NCI-H146 (cell line): ENCODE results near the gene SHFL.
A peak's percentile ranks its signal among the peaks of the same experiment; 100 is the strongest.

Source experiments
- DNase-seq: peaks from one replicate; lab custom pipeline; 2025; lab: John Stamatoyannopoulos, UW

The SHFL gene

GRCh38 chr19:10109528-10109927 is 23.4 kb downstream of the SHFL start:
- no peak for DNase-seq

GRCh38 chr19:10110076-10110971 is 24.2 kb downstream of the SHFL start:
- no peak for DNase-seq

DNA sequence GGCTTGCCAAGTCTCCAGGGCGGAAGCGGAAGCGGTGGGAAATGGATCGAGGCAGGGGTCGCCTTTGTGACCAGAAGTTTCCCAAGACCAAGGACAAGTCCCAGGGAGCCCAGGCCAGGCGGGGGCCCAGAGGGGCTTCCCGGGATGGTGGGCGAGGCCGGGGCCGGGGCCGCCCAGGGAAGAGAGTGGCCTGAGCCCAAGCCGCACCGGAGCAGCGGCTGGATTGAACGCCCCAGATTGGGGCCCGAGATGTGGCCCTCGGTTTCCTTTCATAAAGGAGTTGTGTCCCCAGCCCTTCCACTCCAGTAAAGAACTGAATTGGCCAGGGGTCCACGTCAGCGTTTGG is 24.8 kb downstream of the SHFL start:
- DNase-seq = no peak

DNA sequence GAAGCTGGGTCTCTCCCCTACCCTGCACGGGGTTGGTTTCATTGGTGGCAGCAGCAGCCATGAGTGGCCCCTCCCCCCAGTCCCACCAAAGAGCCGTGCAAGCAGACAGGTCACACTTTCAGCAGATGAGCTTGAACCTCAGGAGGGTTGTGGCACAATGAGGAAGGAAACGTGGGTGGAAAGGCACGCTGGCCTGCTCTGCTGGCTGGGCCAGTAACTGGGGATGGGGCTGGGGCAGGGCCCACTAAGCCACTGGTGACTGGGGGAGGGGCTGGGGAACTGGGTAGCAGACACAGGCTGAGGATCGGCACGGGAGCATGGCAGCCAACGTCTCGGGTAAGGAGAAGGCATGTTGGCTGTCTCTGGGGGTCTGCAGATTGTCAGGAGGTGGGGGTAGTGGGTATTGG is 25.3 kb downstream of the SHFL start, which contains the start of gene P2RY11:
Gene P2RY11, plus strand, starts transcription at position 289 of the 407 bp plus-strand sequence. Its CDS starts 29 bp downstream, at position 318.
- DNase-seq = no peak

DNA sequence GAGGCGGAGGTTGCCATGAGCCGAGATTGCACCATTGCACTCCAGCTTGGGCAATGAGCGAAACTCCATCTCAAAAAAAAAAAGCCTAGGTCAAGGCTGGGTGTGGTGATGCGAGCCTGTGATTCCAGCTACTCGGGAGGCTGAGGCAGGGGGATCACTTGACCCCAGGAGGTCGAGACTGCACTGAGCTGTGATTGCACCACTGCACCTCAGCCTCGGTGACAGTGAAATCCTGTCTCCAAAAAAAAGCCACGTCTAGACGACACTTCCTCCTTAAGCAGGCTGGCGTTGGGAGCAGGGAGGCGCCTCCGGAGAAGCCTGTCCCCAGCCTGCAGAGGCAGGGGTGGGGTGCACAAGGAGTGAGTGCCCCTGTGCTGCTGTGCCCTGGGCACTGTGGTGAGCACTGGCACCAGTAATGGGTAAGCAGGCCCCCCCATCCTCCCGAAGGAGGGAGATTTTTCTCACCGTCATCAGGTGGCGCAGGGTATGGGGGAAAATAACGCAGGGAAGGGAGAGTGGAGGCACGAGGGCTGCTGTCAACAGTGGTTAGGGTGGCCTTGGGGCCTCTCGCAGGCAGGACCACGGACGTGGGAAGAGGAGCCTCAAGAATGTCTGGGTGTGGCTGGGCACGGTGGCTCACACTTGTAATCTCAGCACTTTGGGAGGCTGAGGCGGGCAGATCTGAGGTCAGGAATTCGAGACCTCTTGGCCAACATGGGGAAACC is 26.1 kb downstream of the SHFL start:
- no peak for DNase-seq

DNA sequence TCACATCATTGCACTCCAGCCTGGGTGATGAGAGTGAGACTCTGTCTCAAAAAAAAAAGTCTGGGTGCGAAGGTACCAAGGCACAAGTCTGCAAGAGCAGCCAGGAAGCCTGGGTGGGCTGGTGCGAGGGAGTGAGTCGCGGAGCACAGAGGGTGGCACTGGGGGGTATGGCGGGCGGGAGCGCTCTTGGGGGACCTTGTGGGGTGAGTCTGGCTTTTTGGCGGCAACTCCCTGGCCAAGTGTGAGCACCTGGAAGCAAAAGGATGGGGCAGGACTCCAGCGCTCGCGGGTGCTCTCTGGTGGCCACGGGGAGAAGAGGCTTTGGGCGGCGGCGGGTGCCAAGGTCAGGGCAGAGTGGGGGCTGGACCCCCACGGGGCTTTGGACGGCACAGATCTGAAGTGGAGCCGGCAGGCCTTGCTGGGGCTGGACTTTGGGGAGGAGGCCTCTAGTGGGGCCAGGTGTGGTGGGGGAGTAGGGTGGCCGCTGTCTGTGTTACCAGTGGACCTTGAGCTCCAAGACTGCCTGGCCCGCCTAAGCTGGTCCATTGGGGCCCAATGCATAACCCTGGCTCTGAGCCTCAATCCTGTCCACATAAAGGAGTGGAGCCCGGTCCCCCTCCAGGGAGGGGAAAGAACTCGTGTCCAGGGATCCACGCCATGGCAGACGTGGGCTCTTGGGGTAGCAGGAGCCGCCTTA is 26.9 kb downstream of the SHFL start:
- DNase-seq = peak; percentile 32

DNA sequence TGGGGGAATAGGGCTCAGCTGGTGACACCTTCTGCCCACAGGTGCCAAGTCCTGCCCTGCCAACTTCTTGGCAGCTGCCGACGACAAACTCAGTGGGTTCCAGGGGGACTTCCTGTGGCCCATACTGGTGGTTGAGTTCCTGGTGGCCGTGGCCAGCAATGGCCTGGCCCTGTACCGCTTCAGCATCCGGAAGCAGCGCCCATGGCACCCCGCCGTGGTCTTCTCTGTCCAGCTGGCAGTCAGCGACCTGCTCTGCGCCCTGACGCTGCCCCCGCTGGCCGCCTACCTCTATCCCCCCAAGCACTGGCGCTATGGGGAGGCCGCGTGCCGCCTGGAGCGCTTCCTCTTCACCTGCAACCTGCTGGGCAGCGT is 27.5 kb downstream of the SHFL start:
- peak; percentile 29 for DNase-seq

- peak; percentile 27 for DNase-seq
These were observed 28.0 kb downstream of the SHFL start for GRCh38 chr19:10113964-10114650.

- no peak for DNase-seq
These were observed 28.7 kb downstream of the SHFL start for GRCh38 chr19:10114651-10115391.

DNA sequence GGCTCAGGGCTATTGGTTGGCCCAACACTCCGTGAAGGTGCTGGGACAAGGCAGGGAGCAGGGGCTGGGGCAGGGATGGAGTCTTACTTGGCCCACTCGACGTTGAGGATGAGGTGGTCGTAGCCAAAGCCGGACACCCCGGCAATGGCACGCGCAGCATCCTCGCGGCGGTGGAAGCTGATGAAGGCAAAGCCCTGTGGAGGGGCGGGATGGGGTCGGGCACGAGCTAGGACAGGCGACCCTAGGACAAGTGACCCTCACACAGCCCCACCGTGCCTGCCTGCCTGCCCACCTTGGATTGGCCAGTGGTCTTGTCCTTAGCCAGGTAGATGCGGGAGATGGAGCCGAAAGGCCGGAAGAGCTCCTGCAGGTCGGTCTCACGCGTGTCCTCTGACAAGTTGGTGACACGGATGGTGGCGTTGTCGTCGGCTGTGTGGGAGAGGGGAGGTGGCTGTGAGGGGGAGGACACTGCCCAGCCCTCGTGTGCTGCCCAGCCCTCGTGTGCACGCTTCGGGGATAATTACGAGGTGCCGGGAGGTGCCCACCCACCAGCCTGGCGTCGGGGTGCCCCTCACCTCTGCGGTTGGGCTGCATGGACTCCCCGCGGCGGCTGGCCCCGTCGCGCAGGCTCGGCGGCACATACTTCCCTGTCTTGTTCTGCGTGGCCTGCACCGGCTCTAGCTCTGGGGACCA is 29.4 kb downstream of the SHFL start:
- DNase-seq = no peak

DNA sequence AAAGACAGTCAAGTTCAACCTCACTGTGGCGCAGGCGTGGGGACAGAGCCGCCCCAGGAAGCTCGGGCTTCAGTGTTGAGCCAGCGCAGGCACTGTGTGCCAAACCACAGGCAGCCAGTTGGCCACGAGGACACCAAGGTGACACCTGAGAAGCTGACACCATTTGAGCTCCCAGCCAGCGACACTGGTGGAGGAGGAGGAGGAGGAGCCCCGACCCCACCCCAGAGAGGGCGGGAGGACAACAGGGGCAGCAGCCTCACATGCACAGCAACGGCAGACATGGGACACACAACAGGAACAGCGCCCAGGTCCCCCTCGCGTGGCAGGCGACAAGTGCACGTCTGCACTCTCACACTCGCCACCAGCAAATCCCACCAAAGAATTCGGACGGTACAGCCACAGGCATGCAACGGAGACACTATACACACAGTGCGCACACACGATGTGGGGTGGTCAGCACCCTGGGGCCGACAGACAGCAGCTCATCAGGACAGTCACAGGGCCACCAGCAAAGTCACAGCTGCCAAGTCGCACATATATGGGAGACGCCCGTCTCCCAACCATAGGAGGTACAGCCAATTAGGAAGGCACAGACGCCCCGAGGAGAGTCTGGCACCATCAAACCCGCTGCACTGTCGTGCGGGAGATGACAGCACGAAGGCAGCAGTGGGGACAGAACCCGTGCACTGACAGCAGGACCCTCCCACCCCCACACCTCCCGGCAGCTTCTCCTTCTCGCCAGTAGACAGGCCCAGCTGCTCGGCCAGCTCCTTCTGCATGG is 30.2 kb downstream of the SHFL start:
- no peak for DNase-seq

DNA sequence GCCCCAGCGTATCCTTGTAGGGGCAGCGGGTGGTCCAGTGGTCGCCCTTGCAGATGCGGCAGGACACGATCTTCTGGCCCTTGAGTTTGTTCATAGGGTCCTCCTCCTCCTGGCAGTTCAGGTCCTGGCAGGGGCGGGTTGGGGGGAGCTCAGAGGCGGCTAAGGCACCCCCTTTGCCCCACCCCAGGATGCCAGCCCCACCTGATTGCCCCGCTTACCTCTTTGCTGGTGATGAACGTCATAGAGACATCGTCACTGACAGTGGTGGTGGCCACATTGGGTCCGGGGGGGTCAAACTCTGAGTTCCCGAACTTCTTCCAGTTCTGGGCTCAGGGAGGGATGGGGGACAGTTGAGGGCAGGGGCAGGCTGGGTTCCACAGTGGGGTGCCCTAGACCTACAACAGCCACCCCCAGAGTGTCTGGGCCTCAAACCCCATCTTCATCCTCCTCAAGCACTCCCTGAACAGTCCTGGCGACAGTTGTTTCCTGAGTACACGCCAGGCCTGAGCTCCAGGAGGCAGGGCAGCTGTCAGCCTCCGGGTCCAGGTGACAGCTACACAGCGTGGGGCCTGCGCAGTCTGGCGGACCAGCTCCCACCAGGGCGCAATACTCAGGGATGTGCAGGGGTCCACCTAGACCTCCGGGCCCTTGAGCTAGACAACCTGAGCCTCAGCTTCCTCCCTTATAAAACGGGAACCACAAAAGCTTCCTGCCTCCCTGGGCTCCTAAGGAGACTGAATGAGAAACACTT is 30.9 kb downstream of the SHFL start:
- DNase-seq = no peak

DNA sequence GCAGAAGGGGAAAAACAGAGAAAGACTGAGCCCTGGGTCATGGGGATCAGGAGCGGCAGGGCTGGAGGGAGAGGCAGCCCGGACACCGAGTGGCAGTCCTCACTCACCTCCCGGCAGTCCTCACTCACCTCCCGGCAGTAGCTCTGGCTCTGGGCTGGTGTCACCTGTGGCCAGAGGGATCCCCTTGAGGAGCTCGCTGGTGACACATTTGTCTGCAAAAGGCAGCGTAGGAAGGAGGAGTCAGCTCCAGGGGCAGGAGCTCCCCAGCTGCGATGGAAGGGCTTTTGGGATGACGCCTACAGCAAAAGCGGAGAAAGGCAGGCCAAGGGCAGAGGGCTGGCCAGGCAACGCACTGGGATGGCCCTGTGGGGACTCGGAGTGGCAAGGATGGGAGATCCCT is 32.8 kb downstream of the SHFL start:
- DNase-seq = no peak

GRCh38 chr19:10120538-10121189 is 34.5 kb downstream of the SHFL start:
- no peak for DNase-seq

DNA sequence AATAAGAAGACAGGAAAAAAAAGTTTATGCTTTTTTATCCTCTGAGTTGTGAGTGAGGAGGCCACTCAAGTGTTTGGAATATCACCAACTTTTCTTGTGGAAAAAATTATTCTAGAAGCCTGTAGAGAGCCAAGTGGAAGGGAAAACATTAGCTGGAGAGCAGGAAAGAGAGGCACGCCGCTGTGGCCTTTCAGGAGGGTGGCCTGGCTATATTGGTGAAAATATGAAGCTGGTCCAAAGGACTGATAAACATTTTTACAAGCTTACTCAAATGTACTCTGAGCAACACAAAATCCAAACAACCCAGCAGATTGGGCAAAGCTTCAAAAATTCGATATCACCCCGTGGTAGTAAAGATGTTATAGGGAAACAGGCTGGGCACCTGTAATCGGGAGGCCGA is 35.9 kb downstream of the SHFL start:
- DNase-seq = no peak

- DNase-seq = no peak
These were observed 38.3 kb downstream of the SHFL start for GRCh38 chr19:10124429-10124828.

- no peak for DNase-seq
These were observed 40.1 kb downstream of the SHFL start for GRCh38 chr19:10126213-10126639.

DNA sequence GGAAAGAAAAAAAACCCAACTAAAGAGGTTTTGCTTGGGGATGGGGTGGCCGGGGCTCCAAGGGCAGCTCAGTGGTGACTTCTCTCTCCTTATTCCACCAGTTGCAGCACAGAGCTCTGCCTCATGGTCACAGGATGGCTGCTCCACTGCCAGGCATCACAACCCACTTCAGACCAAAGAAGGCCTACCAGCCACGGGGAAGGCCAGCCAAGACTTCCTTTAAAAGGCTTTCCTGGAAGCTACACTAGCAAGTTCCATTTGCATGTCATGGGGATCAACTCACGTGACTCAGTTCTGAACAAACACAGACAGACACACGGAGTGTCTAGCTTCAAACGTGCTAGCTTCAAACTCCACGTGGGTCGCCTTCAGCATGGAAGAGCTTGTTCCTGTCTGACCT is 46.8 kb downstream of the SHFL start:
- DNase-seq = no peak

DNA sequence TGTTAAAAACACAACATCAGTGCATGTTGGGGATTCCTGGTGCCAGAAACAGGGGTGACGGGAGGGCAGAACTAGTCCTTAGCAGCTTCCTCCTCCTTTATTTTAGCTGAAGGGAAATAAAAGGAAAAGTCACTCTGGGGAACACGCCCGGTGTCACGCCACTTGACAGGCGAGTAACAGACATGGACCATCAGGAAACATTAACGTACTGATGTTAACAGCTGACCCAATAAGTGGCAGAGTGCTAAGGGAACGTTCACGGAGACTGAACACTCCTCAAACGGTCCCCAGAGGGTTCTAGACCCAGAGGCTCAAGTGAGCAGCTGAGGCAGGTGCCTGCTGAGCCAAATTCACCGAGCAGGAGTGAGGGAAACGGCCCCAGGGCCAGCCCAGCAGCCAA is 47.5 kb downstream of the SHFL start:
- no peak for DNase-seq
